HG03457 (cell line): ENCODE results near the gene NUCKS1.

Source experiments
- ATAC-seq: cut with Tn5 transposase; IDR thresholded peaks from one replicate; pipeline ENCODE4 v1.9.1; 2021; ENCODE audit warnings: moderate number of reproducible peaks; ENCODE audit not compliant: unreplicated experiment

Gene NUCKS1

GRCh38 chr1:205670611-205671430, 79.2 kb downstream of the NUCKS1 start:
- no peak for ATAC-seq

GRCh38 chr1:205670150-205670446, 79.9 kb downstream of the NUCKS1 start:
- ATAC-seq, result no peak

- ATAC-seq, result peak; percentile 30
These were observed 80.4 kb downstream of the NUCKS1 start for GRCh38 chr1:205669341-205670149.

DNA sequence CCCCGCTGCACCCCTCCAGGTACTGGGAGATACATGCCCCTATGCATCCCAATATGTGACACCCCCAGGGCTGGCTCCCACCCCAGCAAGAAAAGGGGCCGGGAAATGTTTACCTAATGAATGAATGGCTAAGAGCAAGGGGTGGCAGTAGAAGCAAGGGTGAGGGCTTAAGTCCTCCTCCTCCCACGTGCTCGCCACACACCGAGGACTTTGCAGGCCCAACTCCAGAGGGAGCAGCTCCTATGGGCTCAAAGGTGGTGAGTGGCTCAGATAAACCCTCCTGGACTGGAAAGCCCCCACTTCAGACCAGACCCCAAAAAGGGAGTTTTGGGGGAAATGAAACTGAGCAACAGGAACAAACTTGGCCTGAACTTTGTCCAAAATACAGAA, 81.0 kb downstream of the NUCKS1 start:
- ATAC-seq, result peak; percentile 29

DNA sequence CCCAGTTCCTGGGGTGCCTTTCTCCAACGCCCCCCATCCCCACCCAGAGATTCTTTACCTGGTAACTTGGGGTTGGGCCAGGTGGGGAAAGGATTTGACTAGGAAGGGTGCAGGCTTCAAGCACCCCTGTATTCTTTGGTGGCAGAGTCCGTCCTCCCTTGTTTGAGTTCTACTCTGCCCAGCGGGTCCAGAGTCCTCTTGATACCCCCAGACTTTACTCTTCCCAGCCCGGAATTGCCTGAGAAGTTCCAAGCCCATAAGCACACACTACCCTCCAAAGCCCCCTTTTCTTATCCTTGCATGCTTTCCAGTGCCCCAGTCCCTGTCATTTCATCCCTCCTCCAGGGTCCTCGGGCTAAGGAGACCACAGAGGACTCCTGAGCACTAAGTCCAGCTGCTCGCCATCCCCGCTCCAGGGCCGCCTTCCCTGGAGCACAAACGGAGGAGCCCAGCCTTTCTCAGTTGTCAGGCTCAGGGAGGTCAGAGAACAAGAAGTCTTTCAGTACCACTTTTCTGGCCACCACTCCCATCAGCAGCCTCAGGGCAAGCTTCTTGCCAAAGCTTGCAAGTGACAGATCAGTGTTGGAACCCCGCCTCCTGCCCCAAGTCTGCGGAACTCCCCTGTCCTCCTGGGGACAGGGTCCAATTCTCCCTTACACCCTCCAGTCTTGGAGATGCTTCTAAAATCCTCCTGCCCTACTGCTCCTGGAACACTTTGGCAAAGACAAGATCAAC, 81.9 kb downstream of the NUCKS1 start:
- no peak for ATAC-seq

GRCh38 chr1:205666372-205667166, 83.4 kb downstream of the NUCKS1 start:
- ATAC-seq, result no peak

DNA sequence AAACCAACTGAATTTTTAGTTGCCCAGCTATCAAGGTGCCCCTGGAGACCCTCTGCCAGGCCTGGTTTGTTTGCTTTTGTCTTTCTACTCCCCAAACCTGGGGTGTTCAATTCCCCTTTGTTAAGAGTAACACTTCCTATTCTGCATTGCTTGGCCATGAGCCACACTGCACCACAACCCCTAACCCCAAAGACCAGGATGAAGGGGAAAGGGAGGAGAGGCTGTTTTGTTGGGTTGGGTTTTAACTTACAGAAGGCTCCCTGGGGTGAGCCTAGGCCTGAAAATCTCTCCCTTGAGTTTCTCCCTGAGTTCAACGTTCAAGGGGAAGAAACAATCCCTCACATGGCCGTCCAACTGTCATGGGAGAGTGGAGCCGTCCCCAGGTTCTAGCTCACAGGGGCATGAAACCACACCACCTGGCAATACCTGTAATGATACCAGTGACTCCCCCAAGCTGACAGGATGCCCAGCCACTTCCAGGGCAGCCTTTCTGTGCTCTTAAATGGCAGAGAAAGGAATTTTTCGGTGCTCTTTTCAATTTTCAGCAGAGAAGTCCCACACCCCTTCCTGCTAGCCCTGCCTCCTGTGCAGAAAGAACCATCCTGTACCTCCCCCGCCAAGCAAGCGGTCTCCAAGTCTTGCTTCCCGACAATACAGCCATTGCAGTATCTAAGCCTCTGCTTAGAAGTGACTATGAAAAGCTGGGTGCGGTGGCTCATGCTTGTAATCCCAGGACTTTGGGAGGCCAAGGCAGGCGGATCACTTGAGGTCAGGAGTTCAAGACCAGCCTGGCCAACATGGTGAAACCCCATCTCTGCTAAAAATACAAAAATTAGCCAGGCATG, 84.6 kb downstream of the NUCKS1 start:
- no peak for ATAC-seq

GRCh38 chr1:205664399-205665017, 85.5 kb downstream of the NUCKS1 start:
- no peak for ATAC-seq

- no peak for ATAC-seq
These were observed 86.6 kb downstream of the NUCKS1 start for GRCh38 chr1:205663286-205663936.
